K562 (cell line): ENCODE measurements around the gene NFIB. TPM values are rescaled to one million over a fixed set of nuclear protein-coding genes. Genes with fewer than 3 reads are reported as not detected.

ENCODE experiments used
- ATAC-seq: fragments of 200-7000 bp; cut with Tn5 transposase; 3 replicates; pipeline ENCODE4 v1.9.1; 2020; ENCODE audit warnings: moderate library complexity
- BruUV-seq: library from RNA; stranded (reverse); fragments of 400-500 nt; replicated peaks from 2 replicates; lab custom pipeline; 2021; lab: Mats Ljungman, UMichigan
- CTCF ChIA-PET: fragments of 300-600 bp; formaldehyde crosslinking; extraction: SDS; loops from one replicate; lab custom pipeline; 2021; ENCODE audit warnings: low intra/inter-chr PET ratio; lab: Yijun Ruan, JAX
- POLR2A ChIA-PET: fragments of 300-600, 350-650 bp; sonication (Branson Sonifier 250); formaldehyde crosslinking; extraction: SDS; loops from one replicate; lab custom pipeline; 2021; ENCODE audit warnings: antibody characterized with exemption, inconsistent platforms; lab: Yijun Ruan, JAX
- DNase-seq, 4 experiments: peaks; one replicate each; pipeline versions ENCODE4 v3.0.0 to v3.0.0-alpha.2; 2011 to 2018; ENCODE audit warnings: low spot score in 3 of 4, mixed read lengths in 3 of 4; ENCODE audit errors: extremely low read depth in 1 of 4
- FAIRE-seq: peaks from 2 replicates; lab custom pipeline; 2011; peaks lifted over from hg19 to GRCh38; lab: Jason Lieb, UNC
- H2AFZ ChIP-seq: 2 replicates; pipeline ENCODE4 v1.6.0; 2011; ENCODE audit warnings: low read depth, low read length, control low read depth, inconsistent platforms
- H3K27ac ChIP-seq: fragments of 200-600 bp; 3 replicates; pipeline ENCODE4 v1.8.0; 2011; ENCODE audit warnings: low read depth, mild to moderate bottlenecking, control low read depth, inconsistent platforms, low read length, moderate library complexity, mixed read lengths; ENCODE audit errors: extremely low read depth
- H3K27me3 ChIP-seq, 2 experiments: fragments of 300-600 bp in 1 of 2; 2 replicates in 1 of 2; 3 replicates in 1 of 2; pipeline versions ENCODE4 v1.6.0 to v1.8.0; 2011; ENCODE audit warnings: inconsistent platforms in 2 of 2, low read length in 2 of 2, mild to moderate bottlenecking in 1 of 2, mixed read lengths in 1 of 2, moderate library complexity in 1 of 2; ENCODE audit not compliant: control insufficient read depth in 2 of 2, insufficient read depth in 2 of 2
- H3K36me3 ChIP-seq: fragments of 300-600 bp; 3 replicates; pipeline ENCODE4 v1.8.0; 2011; ENCODE audit warnings: mild to moderate bottlenecking, low read length, inconsistent platforms; ENCODE audit not compliant: control insufficient read depth, insufficient read depth
- H3K4me1 ChIP-seq, 2 experiments: fragments of 200-600 bp in 1 of 2; replicated peaks in 1 of 2; 2 replicates in 1 of 2; 3 replicates in 1 of 2; pipeline versions ENCODE4 v1.5.1 to v1.8.0; 2011; ENCODE audit warnings: inconsistent platforms in 2 of 2, low read length in 2 of 2, mild to moderate bottlenecking in 1 of 2, mixed read lengths in 1 of 2, moderate library complexity in 1 of 2; ENCODE audit not compliant: control insufficient read depth in 2 of 2, insufficient read depth in 2 of 2
- H3K4me2 ChIP-seq: 2 replicates; pipeline ENCODE4 v1.6.1; 2011; ENCODE audit warnings: low read length, control low read depth, inconsistent platforms, mixed read lengths; ENCODE audit not compliant: insufficient read depth
- H3K4me3 ChIP-seq: fragments of 200-600 bp; sonication (generic), shearing (Covaris generic); 2 replicates; pipeline ENCODE4 v1.5.1; 2016; ENCODE audit warnings: control low read depth, inconsistent platforms
- H3K79me2 ChIP-seq: fragments of 200-600 bp; 3 replicates; pipeline ENCODE4 v1.8.0; 2011; ENCODE audit warnings: low read length, inconsistent platforms; ENCODE audit not compliant: control insufficient read depth, insufficient read depth
- H3K9ac ChIP-seq, 2 experiments: 2 replicates each; pipeline versions ENCODE4 v1.6.0 to v1.6.1; 2011; ENCODE audit warnings: low read depth in 2 of 2, low read length in 2 of 2, control low read depth in 1 of 2, inconsistent platforms in 1 of 2, mild to moderate bottlenecking in 1 of 2, mixed read lengths in 1 of 2; ENCODE audit not compliant: insufficient read depth in 1 of 2
- H3K9me1 ChIP-seq: one replicate; pipeline ENCODE4 v1.6.0; 2011; ENCODE audit warnings: inconsistent platforms, mild to moderate bottlenecking, low read length, moderate library complexity; ENCODE audit not compliant: control insufficient read depth, insufficient read depth
- H3K9me3 ChIP-seq: replicated peaks from 2 replicates; pipeline ENCODE4 v1.5.1; 2011; ENCODE audit warnings: low read depth, low read length, inconsistent platforms; ENCODE audit not compliant: control insufficient read depth, insufficient read depth
- H4K20me1 ChIP-seq: replicated peaks from 2 replicates; pipeline ENCODE4 v1.6.1; 2011; ENCODE audit warnings: low read length, inconsistent platforms, mixed read lengths; ENCODE audit not compliant: control insufficient read depth, insufficient read depth
- BRCA1 ChIP-seq, 2 experiments: fragments of 450-650 bp in 1 of 2; sonication (generic) in 1 of 2; formaldehyde crosslinking in 1 of 2; IDR thresholded peaks; 2 replicates each; pipeline versions ENCODE4 v1.5.0 to v1.6.1; 2017 to 2020; ENCODE audit warnings: mild to moderate bottlenecking in 1 of 2, missing genetic modification reagents in 1 of 2
- CEBPG ChIP-seq, 3 experiments: fragments of 200-800 bp in 1 of 3; sonication (Bioruptor generic) in 1 of 3; sonication (generic) in 1 of 3; formaldehyde crosslinking in 1 of 3; IDR thresholded peaks in 2 of 3; conservative IDR thresholded peaks in 1 of 3; 2 replicates each; pipeline versions ENCODE4 v1.6.1 to v1.8.0; 2016 to 2022; ENCODE audit warnings: missing compliant biosample characterization in 2 of 3, missing genetic modification characterization in 2 of 3, mild to moderate bottlenecking in 1 of 3, missing genetic modification reagents in 1 of 3
- CHD2 ChIP-seq: IDR thresholded peaks from 2 replicates; pipeline ENCODE4 v1.6.1; 2011; ENCODE audit warnings: low read depth, low read length
- DPF2 ChIP-seq: fragments of 450-650 bp; IDR thresholded peaks from 2 replicates; pipeline ENCODE4 v1.6.1; 2016
- MECOM ChIP-seq: fragments of 250-450 bp; sonication (Bioruptor Pico); IDR thresholded peaks from 2 replicates; pipeline ENCODE4 v1.8.0; 2022; ENCODE audit warnings: inconsistent platforms
- POU5F1 ChIP-seq: fragments of 150-350 bp; IDR thresholded peaks from 2 replicates; pipeline ENCODE4 v1.6.1; 2014; ENCODE audit warnings: borderline replicate concordance, low read length, low read depth, mild to moderate bottlenecking; ENCODE audit not compliant: partially characterized antibody
- RHOXF2B ChIP-seq: fragments of 250-450 bp; sonication (Bioruptor Pico); conservative IDR thresholded peaks from 2 replicates; pipeline ENCODE4 v1.5.1; 2021
- SREBF2 ChIP-seq: sonication (generic); formaldehyde crosslinking; IDR thresholded peaks from 2 replicates; pipeline ENCODE4 v1.4.0; 2020; ENCODE audit warnings: mild to moderate bottlenecking, missing genetic modification reagents
- ZFP30 ChIP-seq: fragments of 250-450 bp; sonication (Bioruptor Pico); IDR thresholded peaks from 2 replicates; pipeline ENCODE4 v1.8.0; 2022; ENCODE audit warnings: moderate library complexity, mild to moderate bottlenecking, inconsistent platforms, borderline replicate concordance
- ZNF232 ChIP-seq: sonication (generic); formaldehyde crosslinking; IDR thresholded peaks from 2 replicates; pipeline ENCODE4 v1.8.0; 2022; ENCODE audit warnings: mild to moderate bottlenecking, missing genetic modification reagents
- ZNF589 ChIP-seq: fragments of 200-800 bp; sonication (Bioruptor generic); IDR thresholded peaks from 2 replicates; pipeline ENCODE4 v1.6.1; 2016; ENCODE audit warnings: low read depth, missing genetic modification characterization, missing compliant biosample characterization
- ZNF76 ChIP-seq: fragments of 250-450 bp; sonication (Bioruptor Pico); IDR thresholded peaks from 2 replicates; pipeline ENCODE4 v1.4.0; 2020; ENCODE audit warnings: mild to moderate bottlenecking, moderate library complexity, borderline replicate concordance
- WGBS: fragments of 100-300 bp; shearing (Covaris generic); methylation state at CpG from one replicate; pipeline ENCODE4 v1.1.6; 2016; ENCODE audit warnings: low coverage, mixed read lengths; ENCODE audit not compliant: insufficient coverage; ENCODE audit errors: missing lambda C conversion rate; 5-methylcytosine and 5-hydroxymethylcytosine counted together
- in situ Hi-C: fragments of 300-500 bp; cut with MboI; formaldehyde crosslinking; loops from 4 replicates; pipeline ENCODE4 v1.15.0; 2018; ENCODE audit warnings: inconsistent platforms, mixed read lengths
- intact Hi-C: fragments of 100-400 bp; cut with micrococcal nuclease; formaldehyde crosslinking; loops from 2 replicates; pipeline ENCODE4 v1.14.2; 2022
- polyA plus RNA-seq, 8 experiments: library from polyadenylated mRNA; depleted of rRNA in 4 of 8; stranded (reverse) in 5 of 8; unstranded in 3 of 8; fragments of >200 nt; fragmentation: Nextera tagmentation in 2 of 8; fragmentation: Illumina TruSeq in 1 of 8; extraction: Ambion mirVana in 2 of 8; extraction: Trizol in 1 of 8; gene quantifications; 2 replicates each; pipeline versions ENCODE4 v1.2.1 to v1.2.3, GENCODE V29; 2011 to 2014; ENCODE audit warnings: inconsistent platforms in 1 of 8, missing spikeins in 1 of 8
- total RNA-seq, 7 experiments: library from RNA; depleted of rRNA in 6 of 7; stranded (reverse); fragments of >200 nt in 6 of 7; fragmentation: Illumina TruSeq in 2 of 7; extraction: Trizol in 2 of 7; gene quantifications; 2 replicates each; pipeline versions ENCODE4 v1.2.1 to v1.2.3, GENCODE V29; 2011 to 2021; ENCODE audit warnings: low replicate concordance in 1 of 7
- TF ChIP-seq, protein P1 (sequence below): sonication (generic); formaldehyde crosslinking; IDR thresholded peaks from 2 replicates; pipeline ENCODE4 v1.8.0; 2022; ENCODE audit warnings: mild to moderate bottlenecking, missing genetic modification reagents
- TF ChIP-seq, protein P2 (sequence below), 2 experiments: fragments of 200-800 bp in 1 of 2; sonication (Bioruptor generic) in 1 of 2; sonication (generic) in 1 of 2; formaldehyde crosslinking in 1 of 2; IDR thresholded peaks in 1 of 2; conservative IDR thresholded peaks in 1 of 2; 2 replicates each; pipeline versions ENCODE4 v1.5.0 to v1.6.1; 2016 to 2020; ENCODE audit warnings: missing compliant biosample characterization in 1 of 2, missing genetic modification characterization in 1 of 2, missing genetic modification reagents in 1 of 2
- TF ChIP-seq, protein P3 (sequence below): fragments of 250-450 bp; sonication (Bioruptor Pico); IDR thresholded peaks from 2 replicates; pipeline ENCODE4 v1.5.0; 2021; ENCODE audit warnings: mild to moderate bottlenecking, moderate library complexity

Gene NFIB
- total and polyA plus RNA-seq, 9 of the 15 experiments (the other 6 are each of a cell fraction or from before 2014, with no cell fraction given), result 1.2 to 3.3 (median 1.9) TPM

DNA sequence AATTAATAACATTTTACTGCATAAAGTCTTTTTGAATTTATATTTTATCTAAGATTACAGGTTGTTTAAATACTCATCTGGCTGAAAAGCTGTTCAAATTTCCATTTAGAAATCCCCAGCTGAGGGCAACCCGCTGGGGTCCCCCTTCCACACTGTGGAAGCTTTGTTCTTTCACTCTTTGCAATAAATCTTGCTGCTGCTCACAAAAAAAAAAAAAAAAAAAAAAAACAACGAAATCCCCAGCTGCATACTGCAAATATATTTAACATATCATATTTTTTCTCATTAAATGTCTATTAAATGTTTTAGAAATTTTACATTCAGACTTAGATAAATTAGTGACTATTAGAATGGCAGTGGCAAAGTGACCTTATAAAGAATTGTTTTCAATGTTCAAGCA, 172.2 kb downstream of the NFIB start:
- FAIRE-seq, result no peak
- no peaks in the 10 kb centered on the region for H3K27me3 ChIP-seq
- intact Hi-C loops (no loop called here), in situ Hi-C loops (no loop called here)
- 0% methylated on average over 1 of the region's 2 CpGs for WGBS
- no peak for ATAC-seq
- H3K9ac ChIP-seq, result no peak overlapping the region
- no peaks in the 10 kb centered on the region for H4K20me1 ChIP-seq
- no peak overlapping the region for H3K27ac ChIP-seq
- H3K4me1 ChIP-seq, result no peaks in the 10 kb centered on the region
- no peaks in the 10 kb centered on the region for H3K9me1 ChIP-seq
- no TSS peak for BruUV-seq
- TF ChIP-seq ZNF232 (no peak), SREBF2 (CRISPR knock-in tag) (no peak), ZFP30 (CRISPR knock-in tag) (no peak), ZNF76 (CRISPR knock-in tag) (no peak), POU5F1 (no peak), MECOM (CRISPR knock-in tag) (no peak), RHOXF2B (no peak), BRCA1 (IDR thresholded peaks at IDR 0.05) (no peak), BRCA1 (CRISPR knock-in tag; IDR thresholded peaks at IDR 0.05) (no peak), CHD2 (no peak), CEBPG (CRISPR knock-in tag; IDR thresholded peaks at IDR 0.05) (no peak), CEBPG (tag; conservative IDR thresholded peaks at IDR 0.05 in 1 of 2, IDR thresholded peaks at IDR 0.05 in 1 of 2) (no peak), DPF2 (no peak), ZNF589 (CRISPR knock-in tag) (no peak)
- TF ChIP-seq, protein P1, sequence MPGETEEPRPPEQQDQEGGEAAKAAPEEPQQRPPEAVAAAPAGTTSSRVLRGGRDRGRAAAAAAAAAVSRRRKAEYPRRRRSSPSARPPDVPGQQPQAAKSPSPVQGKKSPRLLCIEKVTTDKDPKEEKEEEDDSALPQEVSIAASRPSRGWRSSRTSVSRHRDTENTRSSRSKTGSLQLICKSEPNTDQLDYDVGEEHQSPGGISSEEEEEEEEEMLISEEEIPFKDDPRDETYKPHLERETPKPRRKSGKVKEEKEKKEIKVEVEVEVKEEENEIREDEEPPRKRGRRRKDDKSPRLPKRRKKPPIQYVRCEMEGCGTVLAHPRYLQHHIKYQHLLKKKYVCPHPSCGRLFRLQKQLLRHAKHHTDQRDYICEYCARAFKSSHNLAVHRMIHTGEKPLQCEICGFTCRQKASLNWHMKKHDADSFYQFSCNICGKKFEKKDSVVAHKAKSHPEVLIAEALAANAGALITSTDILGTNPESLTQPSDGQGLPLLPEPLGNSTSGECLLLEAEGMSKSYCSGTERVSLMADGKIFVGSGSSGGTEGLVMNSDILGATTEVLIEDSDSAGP (CRISPR knock-in tag), result no peak
- TF ChIP-seq, protein P2, sequence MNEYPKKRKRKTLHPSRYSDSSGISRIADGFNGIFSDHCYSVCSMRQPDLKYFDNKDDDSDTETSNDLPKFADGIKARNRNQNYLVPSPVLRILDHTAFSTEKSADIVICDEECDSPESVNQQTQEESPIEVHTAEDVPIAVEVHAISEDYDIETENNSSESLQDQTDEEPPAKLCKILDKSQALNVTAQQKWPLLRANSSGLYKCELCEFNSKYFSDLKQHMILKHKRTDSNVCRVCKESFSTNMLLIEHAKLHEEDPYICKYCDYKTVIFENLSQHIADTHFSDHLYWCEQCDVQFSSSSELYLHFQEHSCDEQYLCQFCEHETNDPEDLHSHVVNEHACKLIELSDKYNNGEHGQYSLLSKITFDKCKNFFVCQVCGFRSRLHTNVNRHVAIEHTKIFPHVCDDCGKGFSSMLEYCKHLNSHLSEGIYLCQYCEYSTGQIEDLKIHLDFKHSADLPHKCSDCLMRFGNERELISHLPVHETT (CRISPR knock-in tag; conservative IDR thresholded peaks at IDR 0.05 in 1 of 2, IDR thresholded peaks at IDR 0.05 in 1 of 2), result no peak
- TF ChIP-seq, protein P3, sequence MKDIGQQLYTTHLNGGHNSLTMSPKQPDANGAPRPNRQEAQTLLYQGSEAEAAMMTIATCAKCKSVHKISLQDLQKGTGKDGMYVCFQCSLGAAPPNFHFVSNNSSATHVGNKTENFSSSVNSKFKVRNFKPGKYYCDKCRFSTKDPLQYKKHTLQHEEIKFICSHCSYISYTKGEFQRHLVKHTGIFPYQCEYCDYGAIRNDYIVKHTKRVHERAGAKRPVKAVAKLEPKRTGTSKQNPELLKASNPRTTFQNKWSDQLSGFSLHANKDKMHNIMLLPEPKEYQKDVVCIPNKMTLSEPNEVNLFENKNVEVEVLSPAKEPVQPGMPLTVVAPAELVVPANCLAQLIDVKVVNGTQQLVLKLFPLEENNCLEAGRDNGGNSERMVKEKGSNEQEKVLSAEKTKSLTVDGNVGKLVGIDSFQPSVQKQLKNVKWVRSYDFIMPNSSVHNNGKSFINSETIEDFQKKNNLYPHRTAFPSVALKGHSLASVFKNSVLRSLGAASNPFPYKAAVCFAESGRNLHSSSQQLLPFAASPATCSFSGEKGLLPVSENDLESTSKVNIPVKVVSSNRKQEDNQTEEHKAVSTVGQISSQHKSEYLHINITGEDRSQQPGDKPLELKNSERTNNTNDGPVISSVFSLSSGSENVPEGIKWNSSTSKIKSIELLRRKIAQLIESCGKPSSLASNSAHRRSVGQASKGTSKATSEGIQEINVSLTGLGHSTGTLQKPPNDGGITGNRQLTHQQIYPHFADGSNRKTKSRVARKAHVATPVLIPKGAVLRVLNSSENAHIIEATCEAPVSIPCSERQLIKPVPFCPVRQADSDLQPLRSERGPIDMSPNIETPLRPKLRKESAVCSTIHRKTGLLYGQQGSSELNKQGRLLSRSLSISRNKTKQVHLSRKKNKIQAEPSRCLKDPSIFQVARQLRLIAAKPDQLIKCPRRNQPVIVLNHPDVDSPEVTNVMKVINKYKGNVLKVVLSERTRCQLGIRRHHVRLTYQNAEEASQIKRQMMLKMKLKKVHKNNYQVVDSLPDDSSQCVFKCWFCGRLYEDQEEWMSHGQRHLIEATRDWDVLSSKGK (CRISPR knock-in tag), result no peak
- ChIA-PET CTCF (no interaction called here), POLR2A (no interaction called here)
- no peak overlapping the region for H3K4me3 ChIP-seq
- H3K36me3 ChIP-seq, result no peaks in the 10 kb centered on the region
- no peaks in the 10 kb centered on the region for H3K9me3 ChIP-seq
- no peak overlapping the region for H3K4me2 ChIP-seq
- no peaks in the 10 kb centered on the region for H3K79me2 ChIP-seq
- H2AFZ ChIP-seq, result no peak overlapping the region
- DNase-seq, result no peak
